ENCODE data around the gene CRIP1. TPM values are rescaled to one million over a fixed set of nuclear protein-coding genes. Genes with fewer than 3 reads are reported as not detected.
A peak's percentile ranks its signal among the peaks of the same experiment; 100 is the strongest.

Gene CRIP1
- total RNA-seq, 4 donors from 2014 or later = 11.2 to 57.9 (median 34.2) TPM

GRCh38 chr14:105531088-105531893 is 44.6 kb downstream of the CRIP1 start:
- TF ChIP-seq CTCF (IDR thresholded peaks at IDR 0.05) (no peak), POLR2AphosphoS5 (IDR thresholded peaks at IDR 0.05) (no peak), POLR2A (IDR thresholded peaks at IDR 0.05) (no peak), EP300 (IDR thresholded peaks at IDR 0.05) (no peak)
- Histone ChIP-seq H3K4me3 (no peak overlapping the region), H3K9me3 (no peaks in the 10 kb centered on the region), H3K36me3 (peaks cover 0 to 22% of the 10 kb centered on the region in 2 donors), H3K4me1 (peaks cover 0 to 40% (median 18%) of the 10 kb centered on the region in 3 donors), H3K27me3 (peaks cover 17% of the 10 kb centered on the region), H3K27ac (no peak overlapping the region)
- ATAC-seq = no peak
- no CpG with 5 or more reads among the region's 30 CpGs for WGBS, 2 donors (ENCODE audit: low coverage in 1 of 2)

- 67% methylated on average over 1 of the region's 19 CpGs; no CpG with 5 or more reads in 1 of the 2 donors for WGBS, 2 donors (ENCODE audit: low coverage in 1 of 2)
- Histone ChIP-seq H3K9me3 (no peaks in the 10 kb centered on the region), H3K27ac (no peak overlapping the region), H3K36me3 (peaks cover 0 to 22% of the 10 kb centered on the region in 2 donors), H3K4me1 (peaks cover 0 to 35% (median 14%) of the 10 kb centered on the region in 3 donors), H3K27me3 (peaks cover 25% of the 10 kb centered on the region), H3K4me3 (no peak overlapping the region)
- no peak for TF ChIP-seq POLR2AphosphoS5 (IDR thresholded peaks at IDR 0.05)
- no peak for ATAC-seq
Observed at GRCh38 chr14:105531894-105532623, 45.4 kb downstream of the CRIP1 start.

GRCh38 chr14:105532735-105533141 is 46.1 kb downstream of the CRIP1 start:
- H3K27ac ChIP-seq = no peak overlapping the region
- TF ChIP-seq CTCF (IDR thresholded peaks at IDR 0.05) (peak in 1 of 4 experiments; percentile 6), POLR2A (IDR thresholded peaks at IDR 0.05) (no peak), POLR2AphosphoS5 (IDR thresholded peaks at IDR 0.05) (no peak), EP300 (IDR thresholded peaks at IDR 0.05) (no peak)
- no peaks in the 10 kb centered on the region for H3K9me3 ChIP-seq
- WGBS, 2 donors (ENCODE audit: low coverage in 1 of 2) = 43 to 60% methylated on average over 4 to 5 of the region's 10 CpGs
- no peak for ATAC-seq
- H3K27me3 ChIP-seq = peaks cover 32% of the 10 kb centered on the region
- H3K4me3 ChIP-seq = no peak overlapping the region
- peaks cover 0 to 22% of the 10 kb centered on the region in 2 donors for H3K36me3 ChIP-seq
- peaks cover 0 to 29% (median 7%) of the 10 kb centered on the region in 3 donors for H3K4me1 ChIP-seq

- Histone ChIP-seq H3K27me3 (peaks cover 38% of the 10 kb centered on the region), H3K36me3 (peaks cover 0 to 22% of the 10 kb centered on the region in 2 donors), H3K9me3 (no peaks in the 10 kb centered on the region), H3K4me1 (peaks cover 0 to 29% (median 5%) of the 10 kb centered on the region in 3 donors), H3K4me3 (no peak overlapping the region), H3K27ac (no peak overlapping the region)
- 100% methylated on average over 3 of the region's 9 CpGs; no CpG with 5 or more reads in 1 of the 2 donors for WGBS, 2 donors (ENCODE audit: low coverage in 1 of 2)
- ATAC-seq = no peak
- TF ChIP-seq POLR2A (IDR thresholded peaks at IDR 0.05) = no peak
- TF ChIP-seq POLR2AphosphoS5 (IDR thresholded peaks at IDR 0.05) = no peak
Observed at GRCh38 chr14:105533391-105533790, 46.7 kb downstream of the CRIP1 start.

GRCh38 chr14:105533811-105534498 is 47.3 kb downstream of the CRIP1 start:
- ATAC-seq = no peak
- 53 to 75% methylated on average over 8 to 12 of the region's 21 CpGs for WGBS, 2 donors (ENCODE audit: low coverage in 1 of 2)
- peaks cover 0 to 23% (median 1%) of the 10 kb centered on the region in 3 donors for H3K4me1 ChIP-seq
- peaks cover 0 to 22% of the 10 kb centered on the region in 2 donors for H3K36me3 ChIP-seq
- H3K27ac ChIP-seq = no peak overlapping the region
- TF ChIP-seq CTCF (IDR thresholded peaks at IDR 0.05) (no peak), POLR2A (IDR thresholded peaks at IDR 0.05) (no peak), EP300 (IDR thresholded peaks at IDR 0.05) (no peak), POLR2AphosphoS5 (IDR thresholded peaks at IDR 0.05) (no peak)
- H3K9me3 ChIP-seq = no peaks in the 10 kb centered on the region
- no peak overlapping the region for H3K4me3 ChIP-seq
- peaks cover 44% of the 10 kb centered on the region for H3K27me3 ChIP-seq
